Measurements from ENCODE around the gene DDA1.

DDA1 gene

DNA sequence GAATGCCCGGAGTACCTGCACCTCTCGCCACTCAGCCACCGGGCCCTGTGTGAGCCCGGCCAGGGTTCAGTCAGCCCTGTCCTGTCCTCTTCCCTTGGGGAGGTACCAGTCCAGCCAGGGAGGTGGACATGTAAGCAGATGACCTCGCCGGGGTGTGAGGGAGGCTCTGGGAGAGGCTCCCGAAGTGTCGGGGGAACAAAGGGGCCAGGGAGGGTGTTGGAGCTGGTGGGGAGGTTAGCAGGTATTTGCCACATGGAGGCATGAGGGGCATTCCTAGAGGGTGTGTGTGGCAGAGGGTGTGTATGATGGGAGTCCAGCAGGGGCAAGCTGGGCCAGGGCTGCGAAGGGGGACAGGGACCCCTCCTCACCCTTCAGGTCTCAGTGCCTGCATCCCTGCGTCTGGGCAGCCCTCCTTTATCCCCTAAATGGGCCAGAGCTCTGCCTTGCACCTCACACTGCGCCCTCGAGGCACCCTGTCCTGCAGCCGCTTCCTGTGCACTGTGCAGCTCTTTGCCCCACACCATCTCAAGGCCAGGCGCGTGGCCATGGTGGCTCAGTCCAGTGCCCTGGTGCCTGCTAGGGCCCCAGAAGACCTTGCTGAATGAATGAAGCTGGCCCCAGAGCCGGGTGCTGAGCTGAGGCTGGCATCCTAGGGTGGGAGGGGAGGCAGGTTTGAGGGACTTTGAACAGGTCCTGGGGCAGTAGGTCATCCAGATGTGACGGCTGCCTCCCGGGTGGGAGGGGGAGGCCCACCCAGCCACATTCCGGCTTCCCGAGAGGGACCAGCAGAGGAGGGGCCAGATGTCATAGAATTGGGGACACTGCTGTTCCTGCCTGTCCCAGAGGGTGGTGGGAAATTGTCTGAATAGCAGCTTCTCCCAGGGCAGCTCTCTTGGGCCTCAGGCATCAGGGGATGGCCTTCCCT, 3.1 kb downstream of the DDA1 start:
- DNase-seq (ENCODE audit: low spot score): no peak

GRCh38 chr19:17314007-17314593, 4.7 kb downstream of the DDA1 start:
- no peak for DNase-seq (ENCODE audit: low spot score)

GRCh38 chr19:17318966-17319365, 9.6 kb downstream of the DDA1 start:
- DNase-seq (ENCODE audit: low spot score): no peak

- DNase-seq (ENCODE audit: low spot score): no peak
Observed at GRCh38 chr19:17319473-17320238, 10.3 kb downstream of the DDA1 start.

DNA sequence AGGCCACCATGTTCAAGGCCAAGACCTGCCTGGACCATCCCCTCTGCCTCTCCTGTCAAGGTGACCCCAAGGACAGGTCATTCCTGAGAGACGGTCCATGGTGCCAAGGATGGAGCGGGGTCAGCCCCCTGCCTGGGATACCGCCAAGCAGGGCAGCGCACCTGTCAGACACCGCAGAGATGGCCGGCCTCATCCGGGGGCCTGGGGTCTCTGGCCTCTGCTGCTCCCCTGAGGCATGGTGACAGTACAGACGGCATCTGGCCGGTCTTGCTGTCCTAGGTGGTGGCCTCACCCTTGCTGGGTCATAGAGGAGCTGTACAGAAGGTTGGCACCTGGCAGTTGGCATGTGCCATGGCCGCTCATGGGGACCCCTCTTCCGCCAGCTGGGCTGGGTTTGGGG, 11.1 kb downstream of the DDA1 start:
- DNase-seq (ENCODE audit: low spot score): no peak

DNA sequence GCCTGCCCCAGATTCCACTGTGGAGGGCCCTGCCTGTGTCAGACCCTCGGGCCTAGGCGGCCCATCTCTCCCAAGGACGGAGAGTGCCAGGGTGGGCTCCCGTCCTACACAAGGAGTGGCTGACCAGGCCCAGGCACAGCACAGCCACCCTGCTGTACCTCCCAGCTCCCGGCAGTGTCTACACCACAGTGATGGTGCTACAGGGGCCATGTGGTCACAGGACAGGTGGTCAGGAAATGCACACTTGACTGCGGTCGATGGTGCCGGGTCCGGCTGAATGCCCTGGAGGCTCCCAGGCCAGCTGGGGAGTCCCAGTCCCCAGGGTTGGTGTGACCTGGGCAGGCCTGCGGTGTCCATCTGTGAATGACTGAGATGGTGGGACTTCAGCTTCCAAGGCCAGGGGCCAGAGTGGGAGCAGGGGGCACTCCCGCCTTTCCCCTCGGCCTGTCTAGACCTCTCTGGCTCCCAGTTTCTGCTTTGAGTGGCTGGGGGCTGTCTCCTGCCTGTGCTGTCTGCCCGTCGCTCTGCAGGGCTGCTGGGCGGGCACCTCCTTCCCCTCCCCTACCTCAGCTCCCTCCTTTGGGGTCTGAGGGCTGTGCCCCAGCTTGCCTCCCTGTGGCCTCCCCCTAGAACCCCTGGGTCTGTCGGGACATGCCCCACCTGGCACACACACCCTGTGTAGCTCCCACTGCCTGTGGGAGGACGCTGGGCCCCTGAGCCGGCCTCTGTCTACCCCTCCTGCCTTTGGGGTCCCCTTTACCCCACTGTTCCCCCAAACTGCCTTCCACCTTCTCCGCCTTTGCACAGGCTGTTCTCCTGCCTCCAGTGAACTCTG, 12.5 kb downstream of the DDA1 start:
- no peak for DNase-seq (ENCODE audit: low spot score)

DNA sequence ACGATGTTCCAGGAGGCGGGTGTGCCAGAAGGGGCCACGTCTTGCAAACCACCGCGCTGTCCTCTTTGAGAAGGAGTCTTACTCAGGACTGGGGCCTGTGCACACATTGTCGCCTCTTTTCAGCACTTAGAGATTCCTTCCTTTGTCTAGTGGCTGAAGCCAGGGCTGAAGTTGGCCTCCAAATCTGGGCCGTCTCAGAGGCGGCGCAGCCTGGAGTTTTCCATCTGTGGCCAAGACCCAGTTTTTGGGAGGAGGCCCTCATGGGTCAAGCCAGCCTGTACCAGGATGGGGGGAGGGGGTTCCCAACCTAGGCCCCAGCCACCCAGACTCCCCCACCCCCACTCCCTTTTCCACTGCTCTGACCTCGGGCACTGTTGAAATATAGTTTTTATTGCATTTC, 13.5 kb downstream of the DDA1 start:
- peak; percentile 34 for DNase-seq (ENCODE audit: low spot score)

- DNase-seq (ENCODE audit: low spot score): no peak
Observed at GRCh38 chr19:17323300-17323963, 14.1 kb downstream of the DDA1 start.

DNA sequence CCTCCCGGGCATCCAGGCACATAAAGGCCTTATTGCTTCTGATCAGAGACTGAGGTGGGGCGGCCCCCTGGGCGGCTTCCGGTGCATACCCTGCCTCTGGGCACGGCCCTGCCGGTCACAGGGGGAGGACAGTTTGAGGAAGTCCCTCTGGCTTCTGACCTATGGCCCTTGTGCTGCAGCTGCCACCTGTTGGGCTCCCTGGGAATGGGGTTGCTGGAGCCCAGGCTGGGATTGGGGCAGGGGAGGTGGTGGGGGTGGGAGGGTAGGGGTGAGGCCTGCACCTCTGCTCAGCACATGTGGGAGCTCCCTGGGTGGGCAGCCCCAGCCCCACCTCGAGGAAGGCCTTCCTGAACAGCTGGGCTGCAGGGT, 14.6 kb downstream of the DDA1 start:
- DNase-seq (ENCODE audit: low spot score): no peak

DNA sequence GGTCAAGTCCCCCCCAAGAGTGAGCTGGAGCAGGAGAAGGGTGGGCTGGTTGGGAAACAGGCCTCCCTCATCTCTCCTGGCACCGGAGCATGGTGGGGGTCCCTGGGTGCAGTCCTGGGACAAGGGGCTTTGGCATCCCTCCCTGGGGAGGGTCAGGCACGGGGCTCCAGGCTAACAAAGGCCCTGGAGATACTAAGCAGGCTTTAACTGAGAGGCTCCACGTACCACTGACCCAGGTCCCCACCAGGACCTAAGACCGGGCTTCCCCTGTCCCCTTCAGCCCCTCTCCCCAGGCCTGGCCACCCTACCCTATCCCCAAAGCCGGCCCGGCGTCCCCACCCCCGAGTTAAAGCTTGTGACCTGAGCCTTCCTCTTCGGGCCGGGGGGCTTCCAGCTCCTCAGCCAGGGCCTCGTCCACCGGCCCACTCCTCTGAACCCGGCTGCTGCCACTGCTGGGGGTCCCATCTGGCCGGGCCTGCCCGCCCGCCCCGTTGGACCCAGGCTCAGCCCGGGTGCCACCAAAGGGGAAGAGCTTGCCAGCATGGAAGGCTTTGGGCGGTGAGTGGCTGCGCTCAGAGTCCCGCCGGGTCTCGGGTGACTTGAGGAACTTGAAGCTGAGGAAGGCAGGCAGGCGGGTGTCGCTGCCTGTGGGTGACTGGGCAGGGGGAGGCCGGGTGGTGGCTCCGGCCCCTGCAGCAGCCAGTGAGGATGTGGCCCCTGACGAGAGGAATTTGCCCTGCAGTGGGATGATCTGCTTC, 15.2 kb downstream of the DDA1 start:
- DNase-seq (ENCODE audit: low spot score): no peak

GRCh38 chr19:17325133-17325532, 15.8 kb downstream of the DDA1 start:
- DNase-seq (ENCODE audit: low spot score): no peak

GRCh38 chr19:17325881-17326594, 16.7 kb downstream of the DDA1 start:
- peak; percentile 75 for DNase-seq (ENCODE audit: low spot score)

DNA sequence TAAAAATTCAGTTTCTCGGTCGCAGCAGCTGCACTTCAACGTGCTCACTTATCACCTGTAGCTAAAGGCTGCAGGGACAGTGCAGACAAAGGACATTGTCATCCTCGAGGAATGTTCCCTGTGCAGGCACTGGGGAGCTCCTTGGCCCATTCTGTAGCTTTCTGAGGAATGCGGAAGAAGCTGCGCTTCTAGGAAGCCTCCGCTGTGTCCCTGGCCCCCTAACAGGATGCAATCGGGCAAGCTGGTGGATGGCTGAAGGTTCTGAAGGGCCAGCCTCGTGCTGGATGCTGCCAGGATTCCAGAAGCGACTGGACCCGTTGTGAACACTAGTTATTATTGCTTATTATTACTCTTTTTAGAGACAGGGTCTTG, 17.2 kb downstream of the DDA1 start:
- DNase-seq (ENCODE audit: low spot score): no peak

DNA sequence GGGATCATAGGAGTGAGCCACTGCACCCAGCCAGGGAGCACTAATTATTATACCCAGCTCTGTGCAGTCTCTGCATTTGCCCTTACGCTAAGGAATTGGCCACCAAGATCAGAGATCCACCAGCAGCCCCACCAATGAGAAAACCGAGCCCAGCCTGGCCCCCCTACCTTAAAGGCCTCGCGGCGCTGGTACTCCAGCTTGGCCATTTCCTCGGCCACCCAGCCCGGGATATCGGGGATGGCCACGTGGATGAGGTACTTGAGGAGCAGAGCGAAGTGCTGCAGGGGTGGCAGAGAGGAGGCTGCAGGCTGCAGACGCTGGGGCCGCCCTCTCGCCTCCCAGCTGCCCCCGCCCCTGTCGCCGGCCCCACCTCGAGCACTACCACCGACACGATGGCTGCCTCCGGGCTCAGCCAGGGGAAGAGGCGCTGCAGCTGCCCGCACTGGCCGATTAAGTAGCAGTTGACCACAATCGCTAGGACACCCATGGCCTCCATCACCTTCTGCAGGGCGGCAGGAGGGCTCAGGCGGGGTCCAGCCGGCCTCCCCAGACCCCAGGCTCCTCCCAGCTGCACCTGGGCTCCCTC, 17.8 kb downstream of the DDA1 start:
- no peak for DNase-seq (ENCODE audit: low spot score)

GRCh38 chr19:17327654-17328516, 18.5 kb downstream of the DDA1 start:
- DNase-seq (ENCODE audit: low spot score): no peak

DNA sequence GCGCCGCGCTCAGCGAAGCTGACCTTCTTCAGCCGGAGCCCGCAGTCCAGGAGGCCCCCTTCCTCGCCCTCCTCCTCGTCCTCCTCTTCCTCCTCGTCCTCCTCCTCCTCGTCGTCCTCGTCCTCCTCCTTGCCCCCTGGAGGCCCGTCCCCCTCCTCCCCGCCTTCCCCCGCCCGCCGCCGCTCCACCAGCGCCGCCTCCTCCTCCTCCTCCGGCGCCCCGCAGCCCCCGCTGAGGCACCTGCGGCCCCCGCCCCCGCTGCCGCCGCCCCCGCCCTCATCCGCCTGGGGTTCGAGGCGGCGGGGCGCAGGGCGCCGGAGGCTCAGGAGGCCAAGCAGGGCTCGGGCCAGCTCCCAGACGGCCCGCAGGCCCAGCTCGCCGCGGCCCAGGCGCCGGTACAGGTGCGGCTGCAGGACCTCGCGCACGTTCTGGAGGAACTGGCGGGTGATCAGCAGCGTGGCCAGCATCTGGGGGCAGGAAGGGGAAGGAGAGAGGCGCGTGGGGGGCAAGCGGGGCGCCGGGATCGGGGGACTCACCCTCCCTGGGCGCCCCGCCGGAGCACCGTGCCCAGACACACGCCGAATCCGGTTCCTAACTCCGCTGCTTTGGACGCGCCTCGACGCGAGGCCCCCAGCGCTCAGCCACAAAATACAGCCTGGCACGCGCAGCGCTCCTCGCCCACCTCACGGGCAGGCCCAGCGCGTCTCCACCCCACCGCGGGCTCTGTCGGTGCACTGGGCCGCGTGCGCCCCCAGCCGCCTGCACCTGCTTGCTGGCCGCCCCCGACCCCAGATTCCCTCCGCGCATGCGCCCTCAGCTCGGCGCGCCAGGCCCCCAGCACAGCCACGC, 19.4 kb downstream of the DDA1 start:
- no peak for DNase-seq (ENCODE audit: low spot score)

GRCh38 chr19:17329366-17330261, 20.3 kb downstream of the DDA1 start:
- no peak for DNase-seq (ENCODE audit: low spot score)
